Testis (tissue), 3 donors: Measurements from ENCODE around the gene EPM2A. TPM values are rescaled to one million over a fixed set of nuclear protein-coding genes. Genes with fewer than 3 reads are reported as not detected.

ENCODE experiments used
- DNase-seq: peaks from one replicate; pipeline ENCODE4 v3.0.0-alpha.2; 2019
- H3K27ac ChIP-seq, 2 donors: fragments of 200-600 bp; sonication (generic); one replicate each; pipeline ENCODE4 v1.5.1; 2019
- H3K27me3 ChIP-seq: fragments of 200-600 bp; sonication (generic); one replicate; pipeline ENCODE4 v1.5.1; 2019
- H3K36me3 ChIP-seq: fragments of 200-600 bp; sonication (generic); one replicate; pipeline ENCODE4 v1.5.1; 2017; ENCODE audit warnings: low read depth; ENCODE audit errors: missing control alignments
- H3K4me1 ChIP-seq: fragments of 200-600 bp; sonication (generic); one replicate; pipeline ENCODE4 v1.5.1; 2019
- H3K4me3 ChIP-seq, 2 donors: fragments of 200-600 bp; sonication (generic); one replicate each; pipeline ENCODE4 v1.5.1; 2017 to 2019
- H3K9me3 ChIP-seq: fragments of 200-600 bp; sonication (generic); one replicate; pipeline ENCODE4 v1.5.1; 2017
- POLR2A ChIP-seq: fragments of 450-650 bp; IDR thresholded peaks from one replicate; pipeline ENCODE4 v1.6.1; 2017; ENCODE audit warnings: antibody characterized with exemption, mild to moderate bottlenecking, moderate library complexity
- WGBS, 2 donors: methylation state at CpG; one replicate each; pipeline ENCODE4 v1.1.5; 2018; 5-methylcytosine and 5-hydroxymethylcytosine counted together
- intact Hi-C: fragments of 100-400 bp; cut with DNase I; formaldehyde crosslinking; loops from one replicate; pipeline ENCODE4 v1.15.1; 2023; ENCODE audit warnings: low total_unique reads
- polyA plus RNA-seq: library from polyadenylated mRNA; stranded (reverse); fragments of 350-450 nt; fragmentation: Illumina TruSeq; extraction: RNeasy Lipid Tissue Mini Kit (QIAGEN cat#74804); gene quantifications from one replicate; pipeline ENCODE4 v1.2.3, GENCODE V29; 2014; ENCODE audit warnings: low read depth, low replicate concordance; ENCODE audit not compliant: insufficient read depth
- total RNA-seq, 2 donors: library from RNA; depleted of rRNA; stranded (reverse); fragments of >200 nt; gene quantifications; one replicate each; pipeline ENCODE4 v1.2.3, GENCODE V29; 2016
- TF ChIP-seq, protein P1 (sequence below), 3 experiments: fragments of 450-650 bp in 2 of 3; fragments of 200-600 bp in 1 of 3; sonication (generic) in 1 of 3; IDR thresholded peaks; one replicate each; pipeline ENCODE4 v1.5.1; 2016 to 2019; ENCODE audit warnings: antibody characterized with exemption in 3 of 3, mild to moderate bottlenecking in 2 of 3, moderate library complexity in 1 of 3

EPM2A gene
- total and polyA plus RNA-seq, 3 donors from 2014 or later = 20.8 to 29.2 (median 25.4) TPM

DNA sequence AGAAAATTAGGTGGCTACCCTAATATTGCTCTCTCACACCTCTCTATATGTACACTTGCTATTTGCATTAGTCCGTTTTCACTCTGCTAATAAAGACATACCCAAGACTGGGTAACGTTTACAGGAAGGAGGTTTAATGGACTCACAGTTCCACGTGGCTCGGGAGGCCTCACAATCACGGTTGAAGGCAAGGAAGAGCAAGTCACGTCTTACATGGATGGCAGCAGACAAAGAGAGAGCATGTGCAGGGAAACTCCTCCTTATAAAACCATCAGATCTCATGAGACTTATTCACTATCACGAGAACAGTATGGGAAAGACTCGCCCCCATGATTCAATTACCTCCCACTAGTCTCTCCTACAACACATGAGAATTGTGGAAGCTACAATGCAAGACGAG is 53.4 kb downstream of the EPM2A start:
- H3K4me1 ChIP-seq = no peaks in the 10 kb centered on the region
- 83 to 89% methylated on average over 9 of the region's 9 CpGs for WGBS, 2 donors
- H3K9me3 ChIP-seq = no peaks in the 10 kb centered on the region
- no peaks in the 10 kb centered on the region for H3K36me3 ChIP-seq
- intact Hi-C loops = no loop called here
- TF ChIP-seq, protein P1, sequence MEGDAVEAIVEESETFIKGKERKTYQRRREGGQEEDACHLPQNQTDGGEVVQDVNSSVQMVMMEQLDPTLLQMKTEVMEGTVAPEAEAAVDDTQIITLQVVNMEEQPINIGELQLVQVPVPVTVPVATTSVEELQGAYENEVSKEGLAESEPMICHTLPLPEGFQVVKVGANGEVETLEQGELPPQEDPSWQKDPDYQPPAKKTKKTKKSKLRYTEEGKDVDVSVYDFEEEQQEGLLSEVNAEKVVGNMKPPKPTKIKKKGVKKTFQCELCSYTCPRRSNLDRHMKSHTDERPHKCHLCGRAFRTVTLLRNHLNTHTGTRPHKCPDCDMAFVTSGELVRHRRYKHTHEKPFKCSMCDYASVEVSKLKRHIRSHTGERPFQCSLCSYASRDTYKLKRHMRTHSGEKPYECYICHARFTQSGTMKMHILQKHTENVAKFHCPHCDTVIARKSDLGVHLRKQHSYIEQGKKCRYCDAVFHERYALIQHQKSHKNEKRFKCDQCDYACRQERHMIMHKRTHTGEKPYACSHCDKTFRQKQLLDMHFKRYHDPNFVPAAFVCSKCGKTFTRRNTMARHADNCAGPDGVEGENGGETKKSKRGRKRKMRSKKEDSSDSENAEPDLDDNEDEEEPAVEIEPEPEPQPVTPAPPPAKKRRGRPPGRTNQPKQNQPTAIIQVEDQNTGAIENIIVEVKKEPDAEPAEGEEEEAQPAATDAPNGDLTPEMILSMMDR (IDR thresholded peaks at IDR 0.05) = no peak
- no peak for TF ChIP-seq POLR2A
- no peaks in the 10 kb centered on the region for H3K27me3 ChIP-seq
- no peak overlapping the region for H3K27ac ChIP-seq
- H3K4me3 ChIP-seq = no peak overlapping the region
- DNase-seq = no peak

DNA sequence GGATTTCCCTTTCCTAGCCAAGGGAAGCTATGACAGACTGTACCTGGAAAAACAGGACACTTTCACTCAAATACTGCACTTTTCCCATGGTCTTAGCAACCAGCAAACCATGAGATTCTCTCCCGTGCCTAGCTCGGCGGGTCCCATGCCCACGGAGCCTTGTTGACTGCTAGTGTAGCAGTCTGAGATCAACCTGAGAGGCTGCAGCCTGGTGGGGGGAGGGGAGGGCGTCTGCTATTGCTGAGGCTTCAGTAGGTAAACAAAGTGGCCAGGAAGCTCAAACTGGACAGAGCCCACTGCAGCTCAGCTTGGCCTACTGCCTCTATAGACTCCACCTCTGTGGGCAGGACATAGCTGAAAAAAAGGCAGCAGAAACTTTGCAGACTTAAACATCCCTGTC is 61.8 kb downstream of the EPM2A start:
- no peaks in the 10 kb centered on the region for H3K36me3 ChIP-seq
- intact Hi-C loops = no loop called here
- TF ChIP-seq, protein P1 (IDR thresholded peaks at IDR 0.05) = no peak
- TF ChIP-seq POLR2A = no peak
- H3K9me3 ChIP-seq = no peaks in the 10 kb centered on the region
- no peak overlapping the region for H3K4me3 ChIP-seq
- WGBS, 2 donors = 88 to 100% methylated on average over 2 to 5 of the region's 5 CpGs
- no peaks in the 10 kb centered on the region for H3K4me1 ChIP-seq
- no peaks in the 10 kb centered on the region for H3K27me3 ChIP-seq
- DNase-seq = no peak
- H3K27ac ChIP-seq = no peak overlapping the region

DNA sequence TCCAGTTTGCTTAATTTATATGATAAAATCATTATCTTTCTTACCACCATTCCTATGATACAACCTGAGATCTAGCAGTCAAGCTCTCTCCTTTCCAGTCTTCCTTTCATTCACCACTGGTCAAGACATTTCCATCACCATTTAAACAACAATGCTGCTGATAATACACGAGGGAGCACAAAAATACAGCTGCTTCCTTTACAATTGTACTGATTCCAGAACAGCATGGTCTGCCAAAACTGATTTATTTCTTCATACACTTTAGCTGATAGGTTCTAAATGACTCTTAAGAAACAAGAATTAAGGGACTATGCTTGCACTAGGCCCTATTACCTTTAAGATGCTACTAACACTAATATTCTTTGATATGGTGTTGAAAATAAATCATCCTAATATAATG is 65.0 kb downstream of the EPM2A start:
- no peaks in the 10 kb centered on the region for H3K4me1 ChIP-seq
- H3K27me3 ChIP-seq = no peaks in the 10 kb centered on the region
- no peaks in the 10 kb centered on the region for H3K36me3 ChIP-seq
- intact Hi-C loops = no loop called here
- TF ChIP-seq POLR2A = no peak
- TF ChIP-seq, protein P1 (IDR thresholded peaks at IDR 0.05) = no peak
- H3K4me3 ChIP-seq = no peak overlapping the region
- H3K9me3 ChIP-seq = no peaks in the 10 kb centered on the region
- DNase-seq = no peak
- H3K27ac ChIP-seq = no peak overlapping the region
- WGBS, 2 donors = 37 to 48% methylated on average over 1 of the region's 1 CpG

DNA sequence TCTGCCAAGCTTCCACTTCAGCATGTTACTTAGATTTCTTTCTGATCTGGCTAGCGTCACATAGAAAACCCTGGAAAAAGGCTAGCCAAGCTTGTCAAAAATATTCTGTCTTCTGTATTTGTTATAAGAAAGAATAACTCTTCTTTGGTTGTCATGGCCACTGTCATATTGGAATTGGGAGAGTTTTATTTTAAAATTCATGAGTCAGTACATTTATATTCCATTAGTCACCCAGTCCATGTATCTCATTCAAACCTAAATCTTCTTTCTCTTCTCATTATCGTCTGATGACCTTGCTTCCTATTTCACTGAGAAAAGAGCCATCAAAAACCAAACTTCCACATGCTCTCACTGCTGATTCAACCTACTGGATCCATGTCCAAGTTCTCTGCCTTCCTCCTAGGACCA is 65.7 kb downstream of the EPM2A start:
- no peak overlapping the region for H3K4me3 ChIP-seq
- no peak for DNase-seq
- intact Hi-C loops = no loop called here
- H3K36me3 ChIP-seq = no peaks in the 10 kb centered on the region
- H3K27ac ChIP-seq = no peak overlapping the region
- no peaks in the 10 kb centered on the region for H3K9me3 ChIP-seq
- H3K27me3 ChIP-seq = no peaks in the 10 kb centered on the region
- no peak for TF ChIP-seq POLR2A
- TF ChIP-seq, protein P1 (IDR thresholded peaks at IDR 0.05) = no peak
- no peaks in the 10 kb centered on the region for H3K4me1 ChIP-seq
- WGBS, 2 donors = 74 to 76% methylated on average over 2 of the region's 2 CpGs

DNA sequence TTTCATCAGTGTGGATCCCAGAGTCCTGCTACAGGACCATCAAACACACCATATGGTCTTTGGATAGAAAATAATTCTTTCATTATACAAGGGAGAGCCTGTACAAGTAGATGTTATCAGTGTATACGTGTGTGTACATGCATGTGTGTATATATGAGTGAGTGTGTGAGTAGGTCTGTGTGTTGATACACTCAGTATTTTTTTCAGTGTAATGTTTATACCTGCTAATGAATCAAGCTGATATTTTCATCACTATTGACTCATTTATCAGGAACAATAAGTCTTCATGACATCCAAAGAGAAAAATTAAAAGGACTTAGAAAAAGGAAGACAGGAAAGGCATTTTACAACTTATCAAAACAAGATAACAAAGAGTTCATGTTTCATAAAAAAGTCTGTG is 66.5 kb downstream of the EPM2A start:
- intact Hi-C loops = no loop called here
- TF ChIP-seq, protein P1 (IDR thresholded peaks at IDR 0.05) = no peak
- no peak for TF ChIP-seq POLR2A
- WGBS, 2 donors = 53 to 75% methylated on average over 1 of the region's 1 CpG
- Histone ChIP-seq H3K27ac (no peak overlapping the region), H3K4me1 (no peaks in the 10 kb centered on the region), H3K9me3 (no peaks in the 10 kb centered on the region), H3K27me3 (no peaks in the 10 kb centered on the region), H3K4me3 (no peak overlapping the region), H3K36me3 (no peaks in the 10 kb centered on the region)
- DNase-seq = no peak
